ENCODE results near the gene SNX9.

SNX9 gene

DNA sequence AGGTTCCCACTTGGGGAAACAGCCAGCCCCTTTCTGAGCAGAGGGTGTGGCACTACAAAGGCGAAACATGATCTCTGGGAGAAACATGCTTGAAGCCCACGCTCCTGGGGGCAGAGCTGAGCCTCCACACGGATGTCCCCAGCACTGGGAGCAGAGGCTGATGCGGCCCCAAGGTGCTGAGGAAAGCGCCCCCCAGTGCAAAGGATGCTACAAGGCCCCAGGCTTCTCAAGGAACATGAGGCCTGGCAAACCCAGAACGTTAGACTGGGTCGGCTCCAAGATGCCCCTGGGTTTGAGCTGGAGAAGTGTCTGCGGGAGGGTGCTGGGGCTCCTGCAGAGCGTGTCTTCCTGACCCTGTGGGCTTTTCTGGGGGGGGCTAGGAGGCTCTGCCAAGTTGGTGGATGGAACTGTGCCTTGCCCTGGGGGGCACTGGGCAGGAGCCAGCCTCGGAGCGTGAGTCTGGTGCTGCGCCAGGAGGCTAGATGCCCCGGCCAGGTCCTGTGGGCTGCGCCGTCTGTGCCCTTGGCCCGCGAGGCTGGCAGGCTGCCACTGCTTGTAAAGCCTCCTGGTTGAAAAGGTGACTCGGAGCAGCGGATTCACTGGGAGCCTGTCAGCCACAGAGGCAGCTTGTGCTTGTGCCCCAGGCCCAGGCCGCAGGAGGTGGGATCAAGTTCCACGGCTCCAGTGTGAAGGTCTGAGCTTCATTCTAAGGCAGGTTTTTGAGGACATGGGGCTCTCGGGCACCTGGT, 166.7 kb downstream of the SNX9 start (continued):
- TF ChIP-seq, protein P1, sequence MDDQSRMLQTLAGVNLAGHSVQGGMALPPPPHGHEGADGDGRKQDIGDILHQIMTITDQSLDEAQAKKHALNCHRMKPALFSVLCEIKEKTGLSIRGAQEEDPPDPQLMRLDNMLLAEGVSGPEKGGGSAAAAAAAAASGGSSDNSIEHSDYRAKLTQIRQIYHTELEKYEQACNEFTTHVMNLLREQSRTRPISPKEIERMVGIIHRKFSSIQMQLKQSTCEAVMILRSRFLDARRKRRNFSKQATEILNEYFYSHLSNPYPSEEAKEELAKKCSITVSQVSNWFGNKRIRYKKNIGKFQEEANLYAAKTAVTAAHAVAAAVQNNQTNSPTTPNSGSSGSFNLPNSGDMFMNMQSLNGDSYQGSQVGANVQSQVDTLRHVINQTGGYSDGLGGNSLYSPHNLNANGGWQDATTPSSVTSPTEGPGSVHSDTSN (CRISPR knock-in tag; IDR thresholded peaks at IDR 0.05), result no peak
- TF ChIP-seq GLIS1 (tag by site-specific recombination; IDR thresholded peaks at IDR 0.05), result peak; percentile 97
- TF ChIP-seq, protein P2, sequence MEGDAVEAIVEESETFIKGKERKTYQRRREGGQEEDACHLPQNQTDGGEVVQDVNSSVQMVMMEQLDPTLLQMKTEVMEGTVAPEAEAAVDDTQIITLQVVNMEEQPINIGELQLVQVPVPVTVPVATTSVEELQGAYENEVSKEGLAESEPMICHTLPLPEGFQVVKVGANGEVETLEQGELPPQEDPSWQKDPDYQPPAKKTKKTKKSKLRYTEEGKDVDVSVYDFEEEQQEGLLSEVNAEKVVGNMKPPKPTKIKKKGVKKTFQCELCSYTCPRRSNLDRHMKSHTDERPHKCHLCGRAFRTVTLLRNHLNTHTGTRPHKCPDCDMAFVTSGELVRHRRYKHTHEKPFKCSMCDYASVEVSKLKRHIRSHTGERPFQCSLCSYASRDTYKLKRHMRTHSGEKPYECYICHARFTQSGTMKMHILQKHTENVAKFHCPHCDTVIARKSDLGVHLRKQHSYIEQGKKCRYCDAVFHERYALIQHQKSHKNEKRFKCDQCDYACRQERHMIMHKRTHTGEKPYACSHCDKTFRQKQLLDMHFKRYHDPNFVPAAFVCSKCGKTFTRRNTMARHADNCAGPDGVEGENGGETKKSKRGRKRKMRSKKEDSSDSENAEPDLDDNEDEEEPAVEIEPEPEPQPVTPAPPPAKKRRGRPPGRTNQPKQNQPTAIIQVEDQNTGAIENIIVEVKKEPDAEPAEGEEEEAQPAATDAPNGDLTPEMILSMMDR (tag by site-specific recombination; IDR thresholded peaks at IDR 0.05), result peak; percentile 56; the same call in 1 of the 2 replicates
- TF ChIP-seq, protein P3, sequence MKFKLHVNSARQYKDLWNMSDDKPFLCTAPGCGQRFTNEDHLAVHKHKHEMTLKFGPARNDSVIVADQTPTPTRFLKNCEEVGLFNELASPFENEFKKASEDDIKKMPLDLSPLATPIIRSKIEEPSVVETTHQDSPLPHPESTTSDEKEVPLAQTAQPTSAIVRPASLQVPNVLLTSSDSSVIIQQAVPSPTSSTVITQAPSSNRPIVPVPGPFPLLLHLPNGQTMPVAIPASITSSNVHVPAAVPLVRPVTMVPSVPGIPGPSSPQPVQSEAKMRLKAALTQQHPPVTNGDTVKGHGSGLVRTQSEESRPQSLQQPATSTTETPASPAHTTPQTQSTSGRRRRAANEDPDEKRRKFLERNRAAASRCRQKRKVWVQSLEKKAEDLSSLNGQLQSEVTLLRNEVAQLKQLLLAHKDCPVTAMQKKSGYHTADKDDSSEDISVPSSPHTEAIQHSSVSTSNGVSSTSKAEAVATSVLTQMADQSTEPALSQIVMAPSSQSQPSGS (tag by site-specific recombination; IDR thresholded peaks at IDR 0.05; ENCODE audit: low read depth), result no peak
- 0 out of 2 replicates have a peak, but pooled peaks have one; percentile 17 for TF ChIP-seq BCL11A (tag by site-specific recombination; IDR thresholded peaks at IDR 0.05; ENCODE audit: low read depth)
- no peak for TF ChIP-seq ZFP37 (tag by site-specific recombination; IDR thresholded peaks at IDR 0.05)
- TF ChIP-seq ZBTB48 (tag by site-specific recombination; IDR thresholded peaks at IDR 0.05), result no peak
- TF ChIP-seq ZNF660 (tag by site-specific recombination; IDR thresholded peaks at IDR 0.05), result no peak; the same call in 1 of the 2 replicates
- TF ChIP-seq ZXDB (tag by site-specific recombination; IDR thresholded peaks at IDR 0.05), result 0 out of 2 replicates have a peak, but pooled peaks have one; percentile 45
- TF ChIP-seq ZNF366 (tag by site-specific recombination; conservative IDR thresholded peaks at IDR 0.05), result 0 out of 2 replicates have a peak, but pooled peaks have one; percentile 5
- TF ChIP-seq, protein P4, sequence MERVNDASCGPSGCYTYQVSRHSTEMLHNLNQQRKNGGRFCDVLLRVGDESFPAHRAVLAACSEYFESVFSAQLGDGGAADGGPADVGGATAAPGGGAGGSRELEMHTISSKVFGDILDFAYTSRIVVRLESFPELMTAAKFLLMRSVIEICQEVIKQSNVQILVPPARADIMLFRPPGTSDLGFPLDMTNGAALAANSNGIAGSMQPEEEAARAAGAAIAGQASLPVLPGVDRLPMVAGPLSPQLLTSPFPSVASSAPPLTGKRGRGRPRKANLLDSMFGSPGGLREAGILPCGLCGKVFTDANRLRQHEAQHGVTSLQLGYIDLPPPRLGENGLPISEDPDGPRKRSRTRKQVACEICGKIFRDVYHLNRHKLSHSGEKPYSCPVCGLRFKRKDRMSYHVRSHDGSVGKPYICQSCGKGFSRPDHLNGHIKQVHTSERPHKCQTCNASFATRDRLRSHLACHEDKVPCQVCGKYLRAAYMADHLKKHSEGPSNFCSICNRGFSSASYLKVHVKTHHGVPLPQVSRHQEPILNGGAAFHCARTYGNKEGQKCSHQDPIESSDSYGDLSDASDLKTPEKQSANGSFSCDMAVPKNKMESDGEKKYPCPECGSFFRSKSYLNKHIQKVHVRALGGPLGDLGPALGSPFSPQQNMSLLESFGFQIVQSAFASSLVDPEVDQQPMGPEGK (tag by site-specific recombination; IDR thresholded peaks at IDR 0.05), result peak; percentile 86
- 0 out of 2 replicates have a peak, but pooled peaks have one; percentile 30 for TF ChIP-seq KLF1 (tag by site-specific recombination; IDR thresholded peaks at IDR 0.05)
- TF ChIP-seq ZNF24 (tag by site-specific recombination; IDR thresholded peaks at IDR 0.05), result 0 out of 2 replicates have a peak, but pooled peaks have one; percentile 57
- no peak for TF ChIP-seq ZNF221 (tag by site-specific recombination; IDR thresholded peaks at IDR 0.05; ENCODE audit: borderline replicate concordance)
- TF ChIP-seq, protein P5, sequence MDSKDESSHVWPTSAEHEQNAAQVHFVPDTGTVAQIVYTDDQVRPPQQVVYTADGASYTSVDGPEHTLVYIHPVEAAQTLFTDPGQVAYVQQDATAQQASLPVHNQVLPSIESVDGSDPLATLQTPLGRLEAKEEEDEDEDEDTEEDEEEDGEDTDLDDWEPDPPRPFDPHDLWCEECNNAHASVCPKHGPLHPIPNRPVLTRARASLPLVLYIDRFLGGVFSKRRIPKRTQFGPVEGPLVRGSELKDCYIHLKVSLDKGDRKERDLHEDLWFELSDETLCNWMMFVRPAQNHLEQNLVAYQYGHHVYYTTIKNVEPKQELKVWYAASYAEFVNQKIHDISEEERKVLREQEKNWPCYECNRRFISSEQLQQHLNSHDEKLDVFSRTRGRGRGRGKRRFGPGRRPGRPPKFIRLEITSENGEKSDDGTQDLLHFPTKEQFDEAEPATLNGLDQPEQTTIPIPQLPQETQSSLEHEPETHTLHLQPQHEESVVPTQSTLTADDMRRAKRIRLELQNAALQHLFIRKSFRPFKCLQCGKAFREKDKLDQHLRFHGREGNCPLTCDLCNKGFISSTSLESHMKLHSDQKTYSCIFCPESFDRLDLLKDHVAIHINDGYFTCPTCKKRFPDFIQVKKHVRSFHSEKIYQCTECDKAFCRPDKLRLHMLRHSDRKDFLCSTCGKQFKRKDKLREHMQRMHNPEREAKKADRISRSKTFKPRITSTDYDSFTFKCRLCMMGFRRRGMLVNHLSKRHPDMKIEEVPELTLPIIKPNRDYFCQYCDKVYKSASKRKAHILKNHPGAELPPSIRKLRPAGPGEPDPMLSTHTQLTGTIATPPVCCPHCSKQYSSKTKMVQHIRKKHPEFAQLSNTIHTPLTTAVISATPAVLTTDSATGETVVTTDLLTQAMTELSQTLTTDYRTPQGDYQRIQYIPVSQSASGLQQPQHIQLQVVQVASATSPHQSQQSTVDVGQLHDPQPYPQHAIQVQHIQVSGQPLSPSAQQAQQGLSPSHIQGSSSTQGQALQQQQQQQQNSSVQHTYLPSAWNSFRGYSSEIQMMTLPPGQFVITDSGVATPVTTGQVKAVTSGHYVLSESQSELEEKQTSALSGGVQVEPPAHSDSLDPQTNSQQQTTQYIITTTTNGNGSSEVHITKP (tag by site-specific recombination; IDR thresholded peaks at IDR 0.05), result peak; percentile 96
- TF ChIP-seq, protein P6, sequence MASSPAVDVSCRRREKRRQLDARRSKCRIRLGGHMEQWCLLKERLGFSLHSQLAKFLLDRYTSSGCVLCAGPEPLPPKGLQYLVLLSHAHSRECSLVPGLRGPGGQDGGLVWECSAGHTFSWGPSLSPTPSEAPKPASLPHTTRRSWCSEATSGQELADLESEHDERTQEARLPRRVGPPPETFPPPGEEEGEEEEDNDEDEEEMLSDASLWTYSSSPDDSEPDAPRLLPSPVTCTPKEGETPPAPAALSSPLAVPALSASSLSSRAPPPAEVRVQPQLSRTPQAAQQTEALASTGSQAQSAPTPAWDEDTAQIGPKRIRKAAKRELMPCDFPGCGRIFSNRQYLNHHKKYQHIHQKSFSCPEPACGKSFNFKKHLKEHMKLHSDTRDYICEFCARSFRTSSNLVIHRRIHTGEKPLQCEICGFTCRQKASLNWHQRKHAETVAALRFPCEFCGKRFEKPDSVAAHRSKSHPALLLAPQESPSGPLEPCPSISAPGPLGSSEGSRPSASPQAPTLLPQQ (tag by site-specific recombination; IDR thresholded peaks at IDR 0.05), result 0 out of 2 replicates have a peak, but pooled peaks have one; percentile 56
- TF ChIP-seq ZNF558 (tag by site-specific recombination; IDR thresholded peaks at IDR 0.05), result no peak
- peak; percentile 27; the same call in 1 of the 2 replicates for TF ChIP-seq ZEB2 (tag by site-specific recombination; IDR thresholded peaks at IDR 0.05)
- TF ChIP-seq, protein P7, sequence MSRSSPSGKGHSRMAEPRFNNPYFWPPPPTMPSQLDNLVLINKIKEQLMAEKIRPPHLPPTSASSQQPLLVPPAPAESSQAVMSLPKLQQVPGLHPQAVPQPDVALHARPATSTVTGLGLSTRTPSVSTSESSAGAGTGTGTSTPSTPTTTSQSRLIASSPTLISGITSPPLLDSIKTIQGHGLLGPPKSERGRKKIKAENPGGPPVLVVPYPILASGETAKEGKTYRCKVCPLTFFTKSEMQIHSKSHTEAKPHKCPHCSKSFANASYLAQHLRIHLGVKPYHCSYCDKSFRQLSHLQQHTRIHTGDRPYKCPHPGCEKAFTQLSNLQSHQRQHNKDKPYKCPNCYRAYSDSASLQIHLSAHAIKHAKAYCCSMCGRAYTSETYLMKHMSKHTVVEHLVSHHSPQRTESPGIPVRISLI (tag by site-specific recombination; IDR thresholded peaks at IDR 0.05), result no peak
- peak; percentile 81 for TF ChIP-seq ZNF341 (tag by site-specific recombination; IDR thresholded peaks at IDR 0.05; ENCODE audit: low read depth)
- no peak for TF ChIP-seq ZNF664 (tag by site-specific recombination; IDR thresholded peaks at IDR 0.05)
- TF ChIP-seq ZNF785 (tag by site-specific recombination; IDR thresholded peaks at IDR 0.05), result no peak
- TF ChIP-seq ZSCAN16 (tag by site-specific recombination; IDR thresholded peaks at IDR 0.05), result peak; percentile 73
- TF ChIP-seq, protein P8, sequence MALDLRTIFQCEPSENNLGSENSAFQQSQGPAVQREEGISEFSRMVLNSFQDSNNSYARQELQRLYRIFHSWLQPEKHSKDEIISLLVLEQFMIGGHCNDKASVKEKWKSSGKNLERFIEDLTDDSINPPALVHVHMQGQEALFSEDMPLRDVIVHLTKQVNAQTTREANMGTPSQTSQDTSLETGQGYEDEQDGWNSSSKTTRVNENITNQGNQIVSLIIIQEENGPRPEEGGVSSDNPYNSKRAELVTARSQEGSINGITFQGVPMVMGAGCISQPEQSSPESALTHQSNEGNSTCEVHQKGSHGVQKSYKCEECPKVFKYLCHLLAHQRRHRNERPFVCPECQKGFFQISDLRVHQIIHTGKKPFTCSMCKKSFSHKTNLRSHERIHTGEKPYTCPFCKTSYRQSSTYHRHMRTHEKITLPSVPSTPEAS (tag by site-specific recombination; IDR thresholded peaks at IDR 0.05), result no peak
- TF ChIP-seq ZBTB1 (tag by site-specific recombination; IDR thresholded peaks at IDR 0.05), result no peak

All from HEK293 (cell line).